GM12801 (cell line): ENCODE measurements around the gene RASA3.

ENCODE experiments used
- TF ChIP-seq, protein P1 (sequence below): IDR thresholded peaks from one replicate; pipeline ENCODE4 v1.5.1; 2011; ENCODE audit warnings: control low read depth; ENCODE audit not compliant: insufficient read length; ENCODE audit errors: extremely low read depth

RASA3 gene, protein sequence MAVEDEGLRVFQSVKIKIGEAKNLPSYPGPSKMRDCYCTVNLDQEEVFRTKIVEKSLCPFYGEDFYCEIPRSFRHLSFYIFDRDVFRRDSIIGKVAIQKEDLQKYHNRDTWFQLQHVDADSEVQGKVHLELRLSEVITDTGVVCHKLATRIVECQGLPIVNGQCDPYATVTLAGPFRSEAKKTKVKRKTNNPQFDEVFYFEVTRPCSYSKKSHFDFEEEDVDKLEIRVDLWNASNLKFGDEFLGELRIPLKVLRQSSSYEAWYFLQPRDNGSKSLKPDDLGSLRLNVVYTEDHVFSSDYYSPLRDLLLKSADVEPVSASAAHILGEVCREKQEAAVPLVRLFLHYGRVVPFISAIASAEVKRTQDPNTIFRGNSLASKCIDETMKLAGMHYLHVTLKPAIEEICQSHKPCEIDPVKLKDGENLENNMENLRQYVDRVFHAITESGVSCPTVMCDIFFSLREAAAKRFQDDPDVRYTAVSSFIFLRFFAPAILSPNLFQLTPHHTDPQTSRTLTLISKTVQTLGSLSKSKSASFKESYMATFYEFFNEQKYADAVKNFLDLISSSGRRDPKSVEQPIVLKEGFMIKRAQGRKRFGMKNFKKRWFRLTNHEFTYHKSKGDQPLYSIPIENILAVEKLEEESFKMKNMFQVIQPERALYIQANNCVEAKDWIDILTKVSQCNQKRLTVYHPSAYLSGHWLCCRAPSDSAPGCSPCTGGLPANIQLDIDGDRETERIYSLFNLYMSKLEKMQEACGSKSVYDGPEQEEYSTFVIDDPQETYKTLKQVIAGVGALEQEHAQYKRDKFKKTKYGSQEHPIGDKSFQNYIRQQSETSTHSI

GRCh38 chr13:114132419-114133121, at the start of gene RASA3:
Gene RASA3, minus strand, starts transcription at chr13:114132623. Its CDS starts 134 bp downstream, at chr13:114132489.
- TF ChIP-seq, protein P1, sequence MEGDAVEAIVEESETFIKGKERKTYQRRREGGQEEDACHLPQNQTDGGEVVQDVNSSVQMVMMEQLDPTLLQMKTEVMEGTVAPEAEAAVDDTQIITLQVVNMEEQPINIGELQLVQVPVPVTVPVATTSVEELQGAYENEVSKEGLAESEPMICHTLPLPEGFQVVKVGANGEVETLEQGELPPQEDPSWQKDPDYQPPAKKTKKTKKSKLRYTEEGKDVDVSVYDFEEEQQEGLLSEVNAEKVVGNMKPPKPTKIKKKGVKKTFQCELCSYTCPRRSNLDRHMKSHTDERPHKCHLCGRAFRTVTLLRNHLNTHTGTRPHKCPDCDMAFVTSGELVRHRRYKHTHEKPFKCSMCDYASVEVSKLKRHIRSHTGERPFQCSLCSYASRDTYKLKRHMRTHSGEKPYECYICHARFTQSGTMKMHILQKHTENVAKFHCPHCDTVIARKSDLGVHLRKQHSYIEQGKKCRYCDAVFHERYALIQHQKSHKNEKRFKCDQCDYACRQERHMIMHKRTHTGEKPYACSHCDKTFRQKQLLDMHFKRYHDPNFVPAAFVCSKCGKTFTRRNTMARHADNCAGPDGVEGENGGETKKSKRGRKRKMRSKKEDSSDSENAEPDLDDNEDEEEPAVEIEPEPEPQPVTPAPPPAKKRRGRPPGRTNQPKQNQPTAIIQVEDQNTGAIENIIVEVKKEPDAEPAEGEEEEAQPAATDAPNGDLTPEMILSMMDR, result no peak

GRCh38 chr13:114179087-114179658, 46.8 kb upstream of the RASA3 start, which contains the start of gene CFAP97D2:
Gene CFAP97D2, plus strand, starts transcription at chr13:114179257. Its CDS starts 74 bp downstream, at chr13:114179331.
- TF ChIP-seq, protein P1, result no peak

- TF ChIP-seq, protein P1, result no peak
Measured at GRCh38 chr13:114177245-114178010, 45.0 kb upstream of the RASA3 start.

DNA sequence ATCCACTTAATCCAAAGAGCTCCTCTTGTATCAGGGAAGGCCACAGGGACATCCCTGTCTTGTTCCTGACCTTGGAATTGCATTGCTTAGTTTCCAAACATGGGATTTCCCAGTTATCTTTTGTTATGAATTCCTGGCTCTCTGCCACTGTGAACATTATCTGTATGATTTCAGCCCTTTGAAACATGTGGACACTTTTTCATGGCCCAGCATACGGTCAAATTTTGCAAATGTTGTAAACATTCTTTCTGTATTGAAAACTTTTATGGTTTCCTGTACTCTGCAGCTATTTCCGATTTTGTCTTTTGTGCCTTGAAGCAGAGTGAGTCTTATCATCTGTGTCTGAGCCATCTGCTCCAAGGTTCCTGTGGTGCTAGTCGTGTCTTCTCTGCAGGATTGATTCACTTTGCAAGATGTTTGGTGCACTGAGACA, 42.1 kb upstream of the RASA3 start:
- TF ChIP-seq, protein P1, result no peak

- TF ChIP-seq, protein P1, result no peak
Measured at GRCh38 chr13:114173745-114174144, 41.3 kb upstream of the RASA3 start.

- TF ChIP-seq, protein P1, result no peak
Measured at GRCh38 chr13:114173272-114173671, 40.8 kb upstream of the RASA3 start.
